Activated naive CD8-positive, alpha-beta T cell treated with anti-CD3 and anti-CD28 coated beads, Interleukin-2, amount 50 U/mL, for 24 hours (primary cell): ENCODE data around the gene CTBP2.

Experiments
- ATAC-seq: fragments of 150-1000 bp; cut with Tn5 transposase; one replicate; pipeline ENCODE4 v1.10.0; 2021
- DNase-seq: peaks from one replicate; pipeline ENCODE4 v3.0.0; 2021
- H3K27ac Mint-ChIP-seq: one replicate; pipeline ENCODE4 v1.8.0; 2021; ENCODE audit warnings: mild to moderate bottlenecking, mixed read lengths
- H3K27me3 Mint-ChIP-seq: one replicate; pipeline ENCODE4 v1.8.0; 2021; ENCODE audit warnings: mixed read lengths
- H3K36me3 Mint-ChIP-seq: one replicate; pipeline ENCODE4 v1.8.0; 2021; ENCODE audit warnings: low read depth, mixed read lengths
- H3K4me1 Mint-ChIP-seq: one replicate; pipeline ENCODE4 v1.8.0; 2021; ENCODE audit warnings: mixed read lengths
- H3K4me3 Mint-ChIP-seq: one replicate; pipeline ENCODE4 v1.8.0; 2021; ENCODE audit warnings: mild to moderate bottlenecking, moderate library complexity, mixed read lengths
- H3K9me3 Mint-ChIP-seq: one replicate; pipeline ENCODE4 v1.8.0; 2021; ENCODE audit warnings: mixed read lengths

CTBP2 gene

DNA sequence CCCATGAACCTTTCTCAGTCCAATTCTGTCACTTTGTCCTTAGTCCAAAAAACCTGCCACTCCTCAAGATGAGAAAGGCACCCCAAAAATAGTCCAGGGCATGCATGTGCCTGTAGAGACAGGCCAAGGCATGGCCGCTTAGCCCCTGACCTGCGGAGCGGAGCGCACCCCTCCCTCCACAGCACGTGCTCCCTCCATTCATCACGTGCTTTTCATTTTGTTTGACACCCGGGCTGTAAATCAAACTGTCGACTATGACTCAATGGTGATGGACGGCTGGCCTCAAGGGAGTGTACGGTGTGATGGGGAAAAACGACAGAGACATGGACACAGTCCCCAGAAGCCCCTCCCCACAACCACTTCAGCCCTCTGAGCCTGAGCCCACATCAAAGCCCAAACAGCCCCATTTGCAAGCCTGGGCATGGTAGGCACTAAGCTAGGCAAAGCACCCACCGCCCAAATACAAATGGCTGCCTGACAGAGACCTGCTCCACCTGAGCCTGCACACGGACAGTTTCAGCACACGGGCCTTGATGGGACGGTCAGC lies 127.8 kb downstream of the CTBP2 start:
- no peaks in the 10 kb centered on the region for H3K9me3 Mint-ChIP-seq
- no peaks in the 10 kb centered on the region for H3K36me3 Mint-ChIP-seq
- DNase-seq = no peak
- no peak overlapping the region for H3K4me3 Mint-ChIP-seq
- ATAC-seq = no peak
- no peaks in the 10 kb centered on the region for H3K27me3 Mint-ChIP-seq
- no peak overlapping the region for H3K27ac Mint-ChIP-seq
- H3K4me1 Mint-ChIP-seq = no peaks in the 10 kb centered on the region

DNA sequence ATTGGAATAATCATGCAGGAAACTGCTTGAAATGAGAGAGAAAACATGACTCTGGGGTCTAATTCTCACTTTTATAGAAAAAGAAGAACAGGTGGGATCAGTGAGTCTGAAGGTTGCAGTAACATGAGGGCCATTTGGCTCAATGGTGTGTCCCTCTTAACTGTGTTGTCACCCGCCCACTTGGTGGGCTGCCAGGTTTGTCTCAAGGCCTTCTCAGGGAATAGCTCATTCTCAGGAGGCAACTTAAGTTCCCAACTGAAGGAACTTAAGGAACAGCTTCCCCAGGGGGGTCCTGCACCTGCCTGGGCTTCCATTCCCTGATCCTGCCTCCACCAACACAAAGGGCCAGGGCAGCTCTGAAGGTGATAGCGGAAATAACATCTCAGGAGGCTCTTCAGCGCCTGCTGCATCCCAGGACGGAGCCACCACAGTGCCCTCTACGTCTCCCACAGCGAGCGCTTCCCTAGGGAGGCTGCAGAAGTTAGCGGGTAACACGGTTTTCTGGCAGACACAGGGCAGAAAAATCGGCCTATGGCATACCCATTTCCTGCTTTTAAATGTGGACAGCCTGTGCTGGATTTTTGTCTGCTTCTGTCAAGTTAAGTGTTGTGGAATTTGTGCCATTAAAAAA lies 129.7 kb downstream of the CTBP2 start:
- Mint-ChIP-seq H3K4me1 (no peaks in the 10 kb centered on the region), H3K36me3 (no peaks in the 10 kb centered on the region), H3K9me3 (no peaks in the 10 kb centered on the region), H3K4me3 (no peak overlapping the region), H3K27ac (no peak overlapping the region), H3K27me3 (no peaks in the 10 kb centered on the region)
- DNase-seq (no peak), ATAC-seq (no peak)

DNA sequence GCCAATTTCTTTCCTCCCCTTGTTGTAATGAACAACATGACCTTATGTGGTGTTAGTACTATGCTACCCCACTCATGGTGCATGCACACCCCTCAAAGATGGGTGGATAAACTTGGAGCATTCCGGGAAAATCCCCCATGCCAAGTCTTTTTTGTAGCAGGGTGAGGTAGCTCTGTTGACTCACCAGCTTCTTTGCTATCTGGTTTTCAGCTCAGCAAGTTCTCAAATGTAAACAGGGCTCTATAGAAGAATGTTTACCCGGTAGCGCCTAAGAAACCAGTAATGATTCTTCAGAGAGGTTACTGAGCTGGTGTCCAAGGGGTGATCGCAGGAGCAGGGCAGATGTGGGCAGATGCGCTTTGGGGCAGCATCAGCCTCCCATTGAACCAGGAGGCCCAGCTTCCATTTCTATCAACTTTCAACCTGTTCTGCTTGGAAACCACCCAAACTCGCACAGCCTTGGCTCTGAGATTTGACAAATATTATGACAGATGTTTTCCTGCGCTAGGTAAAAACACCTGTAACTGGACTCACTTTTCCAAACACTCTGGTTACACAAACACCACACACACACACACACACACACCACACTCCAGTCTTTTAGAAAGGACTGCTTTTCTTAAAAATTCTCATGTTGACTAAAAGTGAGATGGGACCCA lies 130.7 kb downstream of the CTBP2 start:
- no peak overlapping the region for H3K27ac Mint-ChIP-seq
- no peaks in the 10 kb centered on the region for H3K9me3 Mint-ChIP-seq
- no peaks in the 10 kb centered on the region for H3K4me1 Mint-ChIP-seq
- H3K27me3 Mint-ChIP-seq = no peaks in the 10 kb centered on the region
- ATAC-seq (no peak), DNase-seq (no peak)
- no peaks in the 10 kb centered on the region for H3K36me3 Mint-ChIP-seq
- H3K4me3 Mint-ChIP-seq = no peak overlapping the region

DNA sequence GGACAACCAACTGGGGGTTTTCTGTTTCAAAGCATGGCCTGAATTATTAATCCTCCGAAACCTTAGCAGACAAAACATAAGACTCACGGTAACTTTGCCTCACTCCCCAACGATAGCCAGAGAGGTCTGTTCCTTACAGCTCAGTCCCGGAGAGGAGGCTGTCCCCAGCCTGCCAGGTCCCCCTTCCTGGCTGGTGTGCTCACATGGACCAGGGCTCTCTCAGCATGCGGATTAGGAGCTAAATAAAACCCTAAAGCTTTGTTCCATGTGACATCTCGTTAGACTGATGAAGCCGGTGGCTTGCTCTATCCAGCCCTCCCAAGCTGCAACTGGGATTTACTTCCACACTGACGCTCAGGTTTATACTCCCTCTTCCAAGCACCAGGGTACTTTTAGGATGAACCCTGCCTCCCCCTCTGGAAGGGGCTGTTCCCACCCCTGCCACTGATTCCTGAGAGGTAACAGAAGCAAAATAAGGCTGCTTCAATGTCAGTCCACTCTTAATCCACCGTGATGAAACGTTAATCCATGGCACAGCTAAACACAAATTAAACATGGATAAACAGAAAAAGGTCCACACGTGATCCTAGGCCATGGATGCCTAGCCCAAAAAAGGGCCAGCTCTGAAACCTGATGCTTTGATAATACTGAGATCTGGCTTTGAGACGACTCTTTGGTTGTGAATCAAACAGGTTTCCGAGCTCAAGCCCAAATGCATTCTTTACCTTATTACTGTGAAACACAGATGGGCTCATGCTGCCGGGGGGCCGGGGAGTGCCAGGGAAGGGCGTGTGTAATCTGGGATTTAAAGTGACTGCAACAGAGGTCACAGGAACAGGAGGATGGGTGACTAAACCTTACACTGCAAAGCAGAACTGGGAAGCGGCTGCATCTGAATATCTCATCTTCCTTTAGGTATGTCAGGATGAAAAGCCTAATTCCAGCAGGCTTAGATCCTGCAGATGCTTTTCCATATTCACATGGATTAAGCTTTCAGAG lies 132.2 kb downstream of the CTBP2 start:
- Mint-ChIP-seq H3K9me3 (no peaks in the 10 kb centered on the region), H3K4me1 (no peaks in the 10 kb centered on the region), H3K4me3 (no peak overlapping the region), H3K36me3 (no peaks in the 10 kb centered on the region), H3K27ac (no peak overlapping the region), H3K27me3 (no peaks in the 10 kb centered on the region)
- no peak for DNase-seq
- ATAC-seq = no peak

DNA sequence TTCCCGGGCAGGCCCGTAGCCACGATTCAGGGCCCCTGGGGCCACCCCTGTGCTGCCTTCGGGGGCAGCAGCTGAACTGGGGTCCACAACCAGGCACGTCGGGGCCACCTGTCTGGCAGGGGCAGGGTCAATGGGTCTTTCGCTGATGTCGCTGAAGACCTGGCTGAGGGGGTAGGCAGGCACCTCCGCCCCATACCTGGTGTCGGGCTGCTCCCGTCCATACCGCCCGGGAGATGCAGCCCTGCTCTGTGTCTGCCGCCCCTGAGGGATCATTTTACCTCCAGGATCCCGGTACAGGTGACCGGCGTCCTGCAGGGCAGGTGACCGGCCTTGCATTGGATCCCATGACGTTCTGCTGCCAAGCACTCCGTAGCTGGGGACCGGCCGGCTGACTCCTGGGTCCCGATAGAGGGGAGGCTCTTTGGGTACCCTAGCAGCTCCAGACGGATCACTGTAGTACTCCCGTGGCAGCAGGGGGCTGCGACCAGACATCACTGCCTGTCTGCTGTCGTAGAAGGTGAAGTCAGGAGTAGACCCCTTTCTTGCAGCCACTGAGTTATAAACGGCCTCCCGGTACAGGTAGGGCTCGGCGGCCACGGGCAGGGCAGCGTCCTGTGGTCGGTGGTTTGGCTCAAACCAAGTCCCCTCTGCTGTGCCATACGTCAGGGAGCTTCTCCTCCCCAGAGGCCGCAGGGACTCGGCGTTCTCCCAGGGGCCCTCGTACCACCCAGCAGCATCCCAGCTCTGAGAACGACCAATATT lies 133.2 kb downstream of the CTBP2 start:
- Mint-ChIP-seq H3K36me3 (no peaks in the 10 kb centered on the region), H3K27me3 (no peaks in the 10 kb centered on the region), H3K9me3 (no peaks in the 10 kb centered on the region), H3K4me3 (no peak overlapping the region), H3K27ac (no peak overlapping the region), H3K4me1 (no peaks in the 10 kb centered on the region)
- no peak for ATAC-seq
- DNase-seq = no peak

DNA sequence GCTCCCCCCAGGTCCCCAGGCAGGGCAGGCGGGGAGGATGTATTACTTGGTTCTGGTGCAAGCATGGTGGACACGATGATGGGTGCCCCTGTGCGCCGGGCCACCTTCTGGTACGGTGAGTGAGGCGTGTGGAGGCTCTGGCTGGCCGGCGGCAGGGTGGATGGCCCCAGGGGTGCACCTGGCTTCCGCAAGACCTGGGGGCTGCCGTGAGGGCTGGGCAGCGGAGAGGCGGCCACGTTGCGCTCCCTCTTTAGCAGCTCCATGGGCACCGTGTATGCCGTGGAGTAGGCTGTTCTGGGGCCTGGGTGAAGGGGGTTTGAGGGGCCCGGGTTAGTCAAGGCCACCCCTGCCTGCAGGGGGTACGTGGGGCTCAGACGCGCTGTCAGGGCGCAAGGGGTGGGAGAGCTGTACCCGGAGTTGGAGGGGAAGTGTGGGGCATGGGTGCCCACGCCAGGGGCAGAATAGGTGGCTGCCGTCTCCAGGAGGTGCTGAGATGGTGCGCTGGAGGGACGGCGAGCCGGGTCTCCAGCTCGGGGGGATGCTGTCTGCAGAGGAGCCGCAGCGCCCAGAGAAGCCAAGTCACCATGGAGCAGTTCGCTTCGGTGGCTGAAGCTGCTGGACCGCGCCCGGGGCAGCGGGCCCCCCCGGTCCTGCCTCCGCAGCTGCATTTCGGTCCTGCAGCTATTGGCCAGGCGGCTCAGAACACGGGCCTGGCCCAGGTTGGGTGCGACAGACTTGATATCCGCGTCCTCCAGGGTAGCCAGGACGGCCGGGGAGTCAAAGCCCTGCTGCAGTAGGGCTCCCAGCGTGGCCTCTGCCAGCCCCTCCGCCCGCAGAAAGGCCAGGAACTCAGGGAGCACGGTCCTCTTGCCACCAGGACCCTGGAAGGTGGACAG lies 134.1 kb downstream of the CTBP2 start:
- no peak for DNase-seq
- no peaks in the 10 kb centered on the region for H3K27me3 Mint-ChIP-seq

DNA sequence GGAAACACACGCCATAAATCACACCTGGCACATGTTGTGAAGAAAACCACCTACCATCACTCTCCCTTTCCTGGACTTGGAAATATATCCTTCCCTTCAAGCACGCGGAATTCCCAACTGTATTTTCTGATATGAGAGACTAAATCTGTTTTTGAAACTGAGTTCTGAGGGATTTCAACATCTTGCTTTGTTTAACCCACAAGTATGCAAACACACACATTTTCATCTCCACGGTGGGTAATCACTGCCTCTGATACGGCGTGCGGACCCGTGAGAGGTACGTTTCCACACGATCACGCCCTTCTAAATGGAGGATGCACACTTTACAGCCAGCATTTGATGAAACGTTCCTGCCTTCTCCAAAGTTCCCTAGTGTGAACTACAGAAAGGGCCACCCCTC lies 135.0 kb downstream of the CTBP2 start:
- H3K4me3 Mint-ChIP-seq = no peak overlapping the region
- no peaks in the 10 kb centered on the region for H3K27me3 Mint-ChIP-seq
- no peak for ATAC-seq

More for the DNA sequence above, 134.1 kb downstream of the CTBP2 start:
- no peak for ATAC-seq
- H3K36me3 Mint-ChIP-seq = no peaks in the 10 kb centered on the region
- no peaks in the 10 kb centered on the region for H3K4me1 Mint-ChIP-seq
- no peak overlapping the region for H3K27ac Mint-ChIP-seq
- no peak overlapping the region for H3K4me3 Mint-ChIP-seq
- no peaks in the 10 kb centered on the region for H3K9me3 Mint-ChIP-seq

DNA sequence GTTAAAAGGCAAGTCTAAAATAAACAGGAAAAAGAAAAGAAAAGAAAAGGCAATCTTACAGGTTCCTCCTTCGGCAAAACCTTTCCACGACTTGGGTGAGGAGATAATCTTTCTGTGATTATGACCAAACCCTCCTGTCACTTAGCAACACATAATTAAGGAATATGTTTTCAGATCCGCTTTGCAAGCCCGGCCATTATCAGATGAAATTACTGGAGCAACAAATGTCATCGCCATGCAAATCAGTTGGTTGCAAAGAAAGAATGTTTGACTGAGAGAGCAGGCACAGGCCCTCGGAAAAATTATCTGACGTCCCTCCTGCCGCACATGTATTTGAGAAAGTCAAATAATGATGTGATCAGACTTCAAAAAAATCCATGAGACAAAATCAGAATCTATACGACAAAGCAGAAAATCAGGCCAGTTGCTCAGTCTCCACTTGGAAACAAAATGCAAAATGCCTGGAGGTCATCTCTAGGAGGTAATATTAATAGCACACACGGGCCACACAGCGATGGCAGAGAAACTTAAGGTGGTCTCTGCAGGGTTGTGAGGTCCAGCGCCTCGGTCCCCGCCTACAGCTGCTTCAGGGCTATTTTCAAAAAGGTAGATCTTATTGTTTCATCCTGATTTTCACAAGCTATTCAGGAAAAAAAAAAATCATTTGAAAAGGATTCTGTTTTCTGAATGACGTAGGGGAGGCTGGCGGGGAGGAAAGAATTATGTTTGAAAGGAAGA lies 135.7 kb downstream of the CTBP2 start:
- no peak for DNase-seq
- Mint-ChIP-seq H3K27ac (no peak overlapping the region), H3K36me3 (no peaks in the 10 kb centered on the region), H3K27me3 (no peaks in the 10 kb centered on the region), H3K4me3 (no peak overlapping the region), H3K4me1 (no peaks in the 10 kb centered on the region), H3K9me3 (no peaks in the 10 kb centered on the region)
- no peak for ATAC-seq

More for the DNA sequence above, 135.0 kb downstream of the CTBP2 start:
- H3K36me3 Mint-ChIP-seq = no peaks in the 10 kb centered on the region
- no peaks in the 10 kb centered on the region for H3K4me1 Mint-ChIP-seq
- H3K27ac Mint-ChIP-seq = no peak overlapping the region
- no peak for DNase-seq
- no peaks in the 10 kb centered on the region for H3K9me3 Mint-ChIP-seq

DNA sequence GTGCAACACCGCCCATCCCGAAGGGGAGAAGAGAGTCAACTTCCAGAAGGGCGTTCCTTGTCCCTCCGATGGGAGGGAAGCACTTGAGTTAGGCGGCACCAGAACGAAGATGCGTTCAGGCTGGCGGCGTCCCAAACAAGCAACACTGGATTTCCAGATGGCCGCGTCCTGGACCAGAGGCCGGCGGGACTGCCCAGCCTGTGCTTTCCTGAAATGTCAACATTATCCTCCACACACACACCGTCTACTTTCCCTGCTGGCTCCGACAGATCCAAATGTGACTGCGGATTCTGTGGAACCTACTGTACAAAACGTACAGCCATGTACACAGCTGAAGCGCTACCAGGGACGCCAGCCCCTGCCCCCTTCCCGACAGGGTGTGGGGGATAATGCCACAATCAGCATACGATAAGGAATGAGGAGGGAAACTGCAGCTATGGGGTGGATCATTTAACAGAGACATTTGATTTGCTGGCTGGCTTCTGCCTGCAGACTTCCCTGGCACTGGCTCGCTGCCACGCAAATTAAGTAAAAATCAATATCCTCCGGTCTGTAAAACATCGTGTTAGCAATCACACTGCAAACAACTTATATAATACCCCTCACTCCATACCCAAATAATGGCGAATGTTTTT lies 136.4 kb downstream of the CTBP2 start:
- H3K4me3 Mint-ChIP-seq = no peak overlapping the region
- H3K36me3 Mint-ChIP-seq = no peaks in the 10 kb centered on the region
- H3K9me3 Mint-ChIP-seq = no peaks in the 10 kb centered on the region
- H3K4me1 Mint-ChIP-seq = no peaks in the 10 kb centered on the region
- H3K27me3 Mint-ChIP-seq = no peaks in the 10 kb centered on the region
- DNase-seq = no peak
- no peak for ATAC-seq
- H3K27ac Mint-ChIP-seq = no peak overlapping the region

DNA sequence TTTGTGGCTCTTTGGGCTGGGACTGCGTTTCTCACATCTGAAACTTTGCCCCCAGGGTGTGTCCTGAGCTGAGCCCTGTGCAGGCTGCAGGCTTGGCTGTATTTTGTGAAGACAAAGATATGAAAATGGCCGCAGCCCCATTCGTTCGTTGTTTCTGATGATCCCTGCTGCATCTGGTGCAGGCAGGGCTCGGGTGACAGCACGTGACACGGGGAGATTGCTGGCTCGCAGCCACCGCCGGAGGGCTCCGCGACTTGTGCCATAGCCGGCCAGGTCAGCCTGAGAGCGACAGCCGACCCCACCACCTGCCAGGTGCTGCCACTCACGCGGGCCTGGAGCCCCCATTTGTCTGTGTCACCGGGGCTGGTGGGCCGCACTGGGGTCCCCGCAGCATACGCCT lies 137.1 kb downstream of the CTBP2 start:
- Mint-ChIP-seq H3K27ac (no peak overlapping the region), H3K36me3 (no peaks in the 10 kb centered on the region), H3K4me1 (no peaks in the 10 kb centered on the region), H3K27me3 (no peaks in the 10 kb centered on the region), H3K9me3 (no peaks in the 10 kb centered on the region), H3K4me3 (no peak overlapping the region)
- no peak for ATAC-seq
- DNase-seq = no peak

DNA sequence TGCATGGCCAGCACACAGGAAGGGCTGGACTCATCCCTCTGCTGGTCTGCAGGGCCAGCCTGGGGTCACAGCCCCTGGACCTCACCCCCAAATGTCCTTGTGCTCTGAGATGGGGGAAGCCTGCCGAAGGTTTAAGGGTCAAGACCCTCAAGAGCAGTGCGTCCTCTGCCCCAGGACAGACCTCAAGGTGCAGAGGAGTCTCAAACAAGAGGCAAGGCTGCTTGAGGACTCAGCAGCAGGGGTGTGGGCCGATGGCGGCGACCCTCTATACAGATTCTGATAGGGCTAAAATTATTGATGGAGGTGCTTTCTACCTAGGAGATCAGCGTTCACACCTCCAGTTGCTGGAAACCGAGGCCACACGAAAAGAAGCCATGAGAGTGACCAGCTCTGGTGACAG lies 137.7 kb downstream of the CTBP2 start:
- no peaks in the 10 kb centered on the region for H3K4me1 Mint-ChIP-seq
- no peaks in the 10 kb centered on the region for H3K36me3 Mint-ChIP-seq
- no peak overlapping the region for H3K4me3 Mint-ChIP-seq

DNA sequence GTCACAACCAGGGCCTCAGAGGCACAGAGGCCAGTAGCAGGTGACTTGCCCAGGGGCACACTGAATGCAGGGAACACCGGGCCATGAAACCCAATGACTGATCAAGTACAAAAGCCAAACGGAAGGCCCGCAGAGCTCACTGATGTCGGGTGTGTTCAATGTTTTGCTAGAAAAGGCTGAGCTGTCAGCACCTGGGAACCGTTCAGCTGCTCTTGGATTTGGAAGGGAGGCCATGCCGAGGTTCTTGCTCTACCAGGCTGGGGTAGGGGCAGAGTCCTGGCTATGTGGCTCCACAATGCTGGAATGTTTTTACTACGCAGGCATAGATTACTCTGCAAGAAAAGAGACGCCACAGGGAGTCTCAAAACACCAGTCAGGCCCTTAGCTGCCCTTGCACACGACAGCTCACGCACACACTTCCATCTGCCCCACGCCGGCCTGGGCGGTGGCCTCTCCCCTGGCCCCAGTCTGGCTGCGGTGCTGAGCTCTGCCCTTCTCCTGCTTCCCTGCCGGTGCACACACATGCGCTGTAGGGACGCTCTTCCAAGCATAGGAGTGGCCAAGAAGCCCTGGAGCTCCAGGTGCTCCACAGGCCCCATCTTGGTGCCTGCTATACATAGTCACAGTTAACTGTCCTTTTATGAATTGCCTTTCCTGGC lies 138.5 kb downstream of the CTBP2 start:
- no peak for ATAC-seq
- H3K27me3 Mint-ChIP-seq = no peaks in the 10 kb centered on the region
- no peak for DNase-seq
- H3K4me1 Mint-ChIP-seq = no peaks in the 10 kb centered on the region
- H3K4me3 Mint-ChIP-seq = no peak overlapping the region
- no peaks in the 10 kb centered on the region for H3K36me3 Mint-ChIP-seq
- no peaks in the 10 kb centered on the region for H3K9me3 Mint-ChIP-seq
- H3K27ac Mint-ChIP-seq = no peak overlapping the region

More for the DNA sequence above, 137.7 kb downstream of the CTBP2 start:
- no peak for ATAC-seq
- DNase-seq = no peak
- Mint-ChIP-seq H3K27ac (no peak overlapping the region), H3K27me3 (no peaks in the 10 kb centered on the region), H3K9me3 (no peaks in the 10 kb centered on the region)
